Mucosa of descending colon (tissue), 3 donors: ENCODE results near the gene TTC7B. TPM values are rescaled to one million over a fixed set of nuclear protein-coding genes. Genes with fewer than 3 reads are reported as not detected.

Source experiments
- ATAC-seq: fragments of 200-7000 bp; cut with Tn5 transposase; one replicate; pipeline ENCODE4 v1.9.1; 2020; ENCODE audit warnings: mild to moderate bottlenecking, moderate library complexity
- DNase-seq, 3 donors: peaks; one replicate each; pipeline ENCODE4 v3.0.0-alpha.2; 2020
- H3K36me3 ChIP-seq: fragments of 200-600 bp; one replicate; pipeline ENCODE4 v1.8.0; 2021; ENCODE audit warnings: low read depth, mild to moderate bottlenecking
- H3K4me1 ChIP-seq: fragments of 200-600 bp; one replicate; pipeline ENCODE4 v1.8.0; 2021; ENCODE audit warnings: low read depth, mild to moderate bottlenecking
- H3K4me3 ChIP-seq: fragments of 200-600 bp; one replicate; pipeline ENCODE4 v1.8.0; 2021; ENCODE audit warnings: mild to moderate bottlenecking
- H3K9me3 ChIP-seq: fragments of 200-600 bp; one replicate; pipeline ENCODE4 v1.8.0; 2021; ENCODE audit warnings: mild to moderate bottlenecking
- intact Hi-C, 2 donors: fragments of 100-400 bp; cut with DNase I in 1 of 2; cut with micrococcal nuclease in 1 of 2; formaldehyde crosslinking; loops; one replicate each; pipeline versions ENCODE4 v1.11.0 to v1.11.1; 2022; cut with DNase I, micrococcal nuclease
- total RNA-seq, 3 donors: library from RNA; stranded (reverse); fragmentation: NEBNext Ultra II Directional in 2 of 3; extraction: Animal tissue kit (Norgen Biotek cat#: 25700) in 2 of 3; gene quantifications; one replicate each; pipeline versions ENCODE4 v1.2.1 to v1.2.4, GENCODE V29; 2021 to 2023
- TF ChIP-seq, protein P1 (sequence below): fragments of 200-600 bp; IDR thresholded peaks from one replicate; pipeline ENCODE4 v1.8.0; 2022; ENCODE audit warnings: antibody characterized with exemption, mild to moderate bottlenecking
- donor health status: DM: no; HTN: no; CAD: no; lungs with moderate emphysema.
- donor health status: DM: no; HTN: no; CAD: no.
- donor health status: DM: no; HTN: yes; CAD: no.

Gene TTC7B
- total RNA-seq, 3 donors from 2014 or later, result 6.0 to 72.8 (median 10.0) TPM

GRCh38 chr14:90620568-90621077 lies 195.6 kb downstream of the TTC7B start:
- H3K9me3 ChIP-seq, result no peaks in the 10 kb centered on the region
- TF ChIP-seq, protein P1, sequence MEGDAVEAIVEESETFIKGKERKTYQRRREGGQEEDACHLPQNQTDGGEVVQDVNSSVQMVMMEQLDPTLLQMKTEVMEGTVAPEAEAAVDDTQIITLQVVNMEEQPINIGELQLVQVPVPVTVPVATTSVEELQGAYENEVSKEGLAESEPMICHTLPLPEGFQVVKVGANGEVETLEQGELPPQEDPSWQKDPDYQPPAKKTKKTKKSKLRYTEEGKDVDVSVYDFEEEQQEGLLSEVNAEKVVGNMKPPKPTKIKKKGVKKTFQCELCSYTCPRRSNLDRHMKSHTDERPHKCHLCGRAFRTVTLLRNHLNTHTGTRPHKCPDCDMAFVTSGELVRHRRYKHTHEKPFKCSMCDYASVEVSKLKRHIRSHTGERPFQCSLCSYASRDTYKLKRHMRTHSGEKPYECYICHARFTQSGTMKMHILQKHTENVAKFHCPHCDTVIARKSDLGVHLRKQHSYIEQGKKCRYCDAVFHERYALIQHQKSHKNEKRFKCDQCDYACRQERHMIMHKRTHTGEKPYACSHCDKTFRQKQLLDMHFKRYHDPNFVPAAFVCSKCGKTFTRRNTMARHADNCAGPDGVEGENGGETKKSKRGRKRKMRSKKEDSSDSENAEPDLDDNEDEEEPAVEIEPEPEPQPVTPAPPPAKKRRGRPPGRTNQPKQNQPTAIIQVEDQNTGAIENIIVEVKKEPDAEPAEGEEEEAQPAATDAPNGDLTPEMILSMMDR, result no peak
- DNase-seq (no peak), ATAC-seq (no peak)
- no peaks in the 10 kb centered on the region for H3K4me1 ChIP-seq
- H3K4me3 ChIP-seq, result no peak overlapping the region
- no peaks in the 10 kb centered on the region for H3K36me3 ChIP-seq
- intact Hi-C loops, result no loop called here

DNA sequence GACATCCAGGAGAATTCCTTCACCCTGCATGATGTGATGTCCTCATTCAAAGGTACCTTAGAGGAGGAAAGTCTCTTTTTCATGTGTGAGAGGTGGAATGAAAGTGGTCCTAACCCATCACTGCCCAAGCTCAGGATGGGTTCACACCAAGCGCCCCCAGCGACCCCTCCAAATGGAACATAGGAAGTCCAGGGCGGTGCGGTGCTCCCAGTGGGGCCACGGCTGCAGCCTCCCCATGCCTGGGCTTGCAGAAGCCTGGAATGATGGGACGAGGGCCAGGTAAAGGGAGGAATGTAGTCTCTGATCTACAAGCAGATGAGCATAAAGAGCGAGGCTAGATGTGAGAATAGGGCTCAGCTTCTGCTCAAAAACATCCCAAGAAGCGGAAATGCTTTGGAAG lies 196.3 kb downstream of the TTC7B start:
- TF ChIP-seq, protein P1, result no peak
- ATAC-seq, result no peak
- Histone ChIP-seq H3K4me3 (no peak overlapping the region), H3K4me1 (no peaks in the 10 kb centered on the region), H3K9me3 (no peaks in the 10 kb centered on the region), H3K36me3 (no peaks in the 10 kb centered on the region)
- intact Hi-C loops, result no loop called here
- DNase-seq, result no peak

DNA sequence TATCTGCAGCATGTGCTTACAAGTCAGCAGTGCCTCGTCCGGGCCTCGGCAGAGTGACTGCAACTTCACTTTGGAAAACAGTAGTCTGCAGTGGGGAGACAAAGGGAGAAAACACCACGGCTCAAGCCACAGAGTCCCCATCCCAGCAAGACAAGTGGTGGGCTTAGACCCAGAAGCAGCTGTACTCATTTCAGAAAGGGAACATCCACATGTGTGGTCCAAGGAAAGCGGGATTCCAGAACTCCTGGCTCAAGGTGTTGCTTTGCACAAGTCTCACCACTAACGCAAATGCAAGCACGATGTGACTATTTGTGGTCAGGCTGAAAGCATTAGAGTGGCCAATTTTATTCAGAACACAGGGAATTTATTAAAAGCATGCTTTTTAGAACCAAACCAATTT lies 198.3 kb downstream of the TTC7B start:
- no peak overlapping the region for H3K4me3 ChIP-seq
- H3K9me3 ChIP-seq, result no peaks in the 10 kb centered on the region
- ATAC-seq (no peak), DNase-seq (no peak)
- no peaks in the 10 kb centered on the region for H3K36me3 ChIP-seq
- H3K4me1 ChIP-seq, result no peaks in the 10 kb centered on the region
- TF ChIP-seq, protein P1, result no peak
- intact Hi-C loops, result no loop called here

GRCh38 chr14:90616881-90617280 lies 199.3 kb downstream of the TTC7B start:
- H3K9me3 ChIP-seq, result no peaks in the 10 kb centered on the region
- no peaks in the 10 kb centered on the region for H3K4me1 ChIP-seq
- intact Hi-C loops, result no loop called here
- TF ChIP-seq, protein P1, result no peak
- no peak overlapping the region for H3K4me3 ChIP-seq
- no peak for DNase-seq
- no peak for ATAC-seq
- no peaks in the 10 kb centered on the region for H3K36me3 ChIP-seq

GRCh38 chr14:90616313-90616712 lies 199.9 kb downstream of the TTC7B start:
- TF ChIP-seq, protein P1, result no peak
- Histone ChIP-seq H3K9me3 (no peaks in the 10 kb centered on the region), H3K4me1 (no peaks in the 10 kb centered on the region), H3K4me3 (no peak overlapping the region), H3K36me3 (no peaks in the 10 kb centered on the region)
- ATAC-seq (no peak), DNase-seq (no peak)
- intact Hi-C loops, result no loop called here

DNA sequence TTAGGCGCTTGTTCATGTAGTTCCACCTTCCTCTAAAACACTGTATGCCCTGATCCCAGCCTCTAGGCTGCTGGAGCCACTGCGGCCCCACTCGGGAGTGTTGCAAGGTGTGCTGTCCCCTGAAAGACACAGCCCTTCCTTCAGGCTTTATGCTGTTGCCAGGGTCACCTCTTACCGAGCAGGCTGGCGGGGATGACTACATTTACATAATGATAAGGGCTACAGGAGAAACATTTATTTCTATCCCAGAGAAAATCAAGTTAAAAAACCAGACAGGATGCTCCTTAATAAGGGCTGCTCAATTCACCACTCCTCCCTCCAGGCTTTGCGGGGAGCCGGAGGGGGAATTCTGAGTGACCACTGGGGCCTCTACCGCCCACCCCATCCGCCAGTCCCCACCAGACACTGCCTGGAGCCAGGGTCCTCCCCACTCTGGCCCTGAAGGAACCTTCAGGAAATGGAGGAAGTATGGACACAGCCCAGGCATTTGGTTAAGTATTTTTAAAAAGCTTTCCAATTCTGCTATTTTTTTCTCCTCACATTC lies 200.6 kb downstream of the TTC7B start:
- Histone ChIP-seq H3K36me3 (no peaks in the 10 kb centered on the region), H3K9me3 (no peaks in the 10 kb centered on the region), H3K4me3 (no peak overlapping the region), H3K4me1 (no peaks in the 10 kb centered on the region)
- ATAC-seq (no peak), DNase-seq (no peak)
- TF ChIP-seq, protein P1, result no peak
- intact Hi-C loops, result no loop called here
